Ishikawa (cell line): Measurements from ENCODE around the gene TLR3.
A peak's percentile ranks its signal among the peaks of the same experiment; 100 is the strongest.

Source experiments
- CEBPB ChIP-seq: IDR thresholded peaks from 2 replicates; pipeline ENCODE4 v1.6.1; 2012
- CREB1 ChIP-seq: IDR thresholded peaks from 2 replicates; pipeline ENCODE4 v1.6.1; 2012; ENCODE audit warnings: low read depth
- EGR1 ChIP-seq: IDR thresholded peaks from 2 replicates; pipeline ENCODE4 v1.6.1; 2012
- EP300 ChIP-seq: IDR thresholded peaks from 2 replicates; pipeline ENCODE4 v1.6.1; 2012; ENCODE audit warnings: borderline replicate concordance
- FOXM1 ChIP-seq: IDR thresholded peaks from 2 replicates; pipeline ENCODE4 v1.6.1; 2012; ENCODE audit warnings: low read depth, borderline replicate concordance
- NFIC ChIP-seq: IDR thresholded peaks from 2 replicates; pipeline ENCODE4 v1.6.1; 2012
- RAD21 ChIP-seq: IDR thresholded peaks from 2 replicates; pipeline ENCODE4 v1.6.1; 2012; ENCODE audit warnings: low read depth
- TAF1 ChIP-seq: IDR thresholded peaks from 2 replicates; pipeline ENCODE4 v1.6.1; 2012; ENCODE audit warnings: low read depth, mild to moderate bottlenecking
- TEAD4 ChIP-seq: IDR thresholded peaks from 2 replicates; pipeline ENCODE4 v1.6.1; 2012
- YY1 ChIP-seq: IDR thresholded peaks from 2 replicates; pipeline ENCODE4 v1.6.1; 2012; ENCODE audit warnings: low read depth
- ZBTB7A ChIP-seq: IDR thresholded peaks from 2 replicates; pipeline ENCODE4 v1.6.1; 2012; ENCODE audit warnings: low read depth
- TF ChIP-seq, protein P1 (sequence below): IDR thresholded peaks from 2 replicates; pipeline ENCODE4 v1.6.1; 2012; ENCODE audit warnings: low read depth, mild to moderate bottlenecking
- TF ChIP-seq, protein P2 (sequence below): IDR thresholded peaks from 2 replicates; pipeline ENCODE4 v1.6.1; 2012
- TF ChIP-seq, protein P3 (sequence below): IDR thresholded peaks from 2 replicates; pipeline ENCODE4 v1.6.1; 2012

TLR3 gene

DNA sequence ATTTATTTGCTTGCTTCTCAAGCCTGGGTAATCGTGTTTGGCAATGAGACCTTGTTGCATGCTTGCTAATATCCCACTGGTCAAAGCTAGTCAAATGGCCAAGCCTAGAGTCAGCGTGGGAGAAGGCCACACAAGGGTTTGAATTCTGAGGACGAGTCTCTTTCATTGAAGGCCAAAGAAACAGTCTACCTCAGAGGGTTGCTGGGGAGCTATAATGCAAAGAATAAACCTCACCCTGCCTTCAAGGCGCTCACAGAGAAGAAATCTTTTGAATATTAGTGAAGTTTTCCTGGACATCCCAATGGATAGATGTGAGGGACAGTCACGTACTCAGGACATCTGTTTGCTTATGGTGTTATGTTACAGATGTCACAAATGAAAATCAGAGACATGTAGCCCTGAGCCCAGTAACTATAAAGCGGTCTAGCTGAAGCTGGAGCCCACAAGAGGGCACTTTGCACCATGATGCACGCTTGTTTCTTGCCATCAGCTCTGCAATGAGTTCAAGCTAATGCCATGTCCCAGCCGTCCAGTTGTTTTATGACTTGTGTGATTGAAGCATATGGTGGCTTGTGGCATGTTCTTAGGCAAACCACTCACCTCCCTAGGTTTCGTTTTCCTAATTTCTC, 1.1 kb upstream of the TLR3 start:
- TF ChIP-seq TAF1 (no peak), NFIC (no peak), CREB1 (no peak), EP300 (no peak), ZBTB7A (no peak), EGR1 (no peak), RAD21 (peak; percentile 41)
- TF ChIP-seq, protein P1, sequence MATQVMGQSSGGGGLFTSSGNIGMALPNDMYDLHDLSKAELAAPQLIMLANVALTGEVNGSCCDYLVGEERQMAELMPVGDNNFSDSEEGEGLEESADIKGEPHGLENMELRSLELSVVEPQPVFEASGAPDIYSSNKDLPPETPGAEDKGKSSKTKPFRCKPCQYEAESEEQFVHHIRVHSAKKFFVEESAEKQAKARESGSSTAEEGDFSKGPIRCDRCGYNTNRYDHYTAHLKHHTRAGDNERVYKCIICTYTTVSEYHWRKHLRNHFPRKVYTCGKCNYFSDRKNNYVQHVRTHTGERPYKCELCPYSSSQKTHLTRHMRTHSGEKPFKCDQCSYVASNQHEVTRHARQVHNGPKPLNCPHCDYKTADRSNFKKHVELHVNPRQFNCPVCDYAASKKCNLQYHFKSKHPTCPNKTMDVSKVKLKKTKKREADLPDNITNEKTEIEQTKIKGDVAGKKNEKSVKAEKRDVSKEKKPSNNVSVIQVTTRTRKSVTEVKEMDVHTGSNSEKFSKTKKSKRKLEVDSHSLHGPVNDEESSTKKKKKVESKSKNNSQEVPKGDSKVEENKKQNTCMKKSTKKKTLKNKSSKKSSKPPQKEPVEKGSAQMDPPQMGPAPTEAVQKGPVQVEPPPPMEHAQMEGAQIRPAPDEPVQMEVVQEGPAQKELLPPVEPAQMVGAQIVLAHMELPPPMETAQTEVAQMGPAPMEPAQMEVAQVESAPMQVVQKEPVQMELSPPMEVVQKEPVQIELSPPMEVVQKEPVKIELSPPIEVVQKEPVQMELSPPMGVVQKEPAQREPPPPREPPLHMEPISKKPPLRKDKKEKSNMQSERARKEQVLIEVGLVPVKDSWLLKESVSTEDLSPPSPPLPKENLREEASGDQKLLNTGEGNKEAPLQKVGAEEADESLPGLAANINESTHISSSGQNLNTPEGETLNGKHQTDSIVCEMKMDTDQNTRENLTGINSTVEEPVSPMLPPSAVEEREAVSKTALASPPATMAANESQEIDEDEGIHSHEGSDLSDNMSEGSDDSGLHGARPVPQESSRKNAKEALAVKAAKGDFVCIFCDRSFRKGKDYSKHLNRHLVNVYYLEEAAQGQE: no peak

DNA sequence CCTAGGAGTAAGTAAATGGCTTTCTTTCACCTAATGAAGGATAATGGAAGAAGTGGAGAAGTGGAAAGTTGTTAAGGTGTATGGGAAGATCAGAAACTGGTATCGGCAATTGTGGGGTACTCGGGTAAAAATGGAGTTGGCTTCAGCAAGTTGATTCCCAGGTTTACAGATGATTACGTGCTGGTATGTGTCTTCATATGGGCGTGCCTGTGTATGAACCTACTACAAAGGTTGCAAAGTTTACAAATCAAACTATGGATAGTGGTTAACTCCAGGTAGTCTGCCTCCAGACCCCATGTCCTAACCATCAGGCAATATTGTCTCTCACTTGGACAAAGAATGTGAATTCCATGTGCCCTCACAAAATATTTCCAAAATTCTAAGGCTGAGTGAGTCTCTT, 773 bp downstream of the TLR3 start:
- no peak for TF ChIP-seq CEBPB
- no peak for TF ChIP-seq ZBTB7A
- no peak for TF ChIP-seq TAF1

DNA sequence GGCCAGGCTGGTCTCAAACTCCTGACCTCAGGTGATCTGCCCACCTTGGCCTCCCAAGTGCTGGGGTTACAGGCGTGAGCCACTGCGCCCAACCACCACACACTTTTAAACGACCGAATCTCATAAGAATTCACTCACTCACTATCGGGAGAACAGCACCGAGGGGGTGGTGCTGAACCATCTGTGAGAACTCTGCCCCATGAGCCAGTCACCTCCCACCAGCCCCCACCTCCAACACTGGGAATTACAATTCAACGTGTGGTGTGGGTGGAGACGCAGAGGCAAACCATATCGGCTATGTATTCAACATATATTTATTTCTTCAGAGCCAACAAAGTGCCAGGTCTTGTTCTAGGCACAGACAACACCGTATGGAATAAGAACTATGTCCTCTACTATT, 3.6 kb downstream of the TLR3 start:
- TF ChIP-seq, protein P1: no peak
- TF ChIP-seq TEAD4 (no peak), CREB1 (no peak)

DNA sequence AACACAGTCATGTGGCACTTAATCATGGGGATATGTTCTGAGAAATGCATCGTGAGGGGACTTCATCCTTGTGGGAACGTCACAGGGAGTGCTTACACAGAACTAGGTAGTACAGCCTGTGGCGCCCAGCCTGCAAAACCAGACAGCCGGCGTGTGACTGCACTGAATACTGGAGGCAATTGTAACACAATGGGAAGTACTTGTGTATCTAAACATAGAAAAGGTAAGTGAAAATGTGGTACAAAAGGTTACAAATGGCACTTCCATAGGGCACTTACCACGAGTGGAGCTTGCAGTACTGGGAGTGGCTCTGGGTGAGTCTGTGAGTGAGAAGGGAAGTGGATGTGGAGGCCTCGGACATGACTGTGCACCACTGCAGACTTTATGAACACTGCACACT, 5.2 kb downstream of the TLR3 start:
- TF ChIP-seq NFIC: no peak
- TF ChIP-seq, protein P1: no peak
- TF ChIP-seq RAD21: no peak
- TF ChIP-seq FOXM1: no peak
- TF ChIP-seq ZBTB7A: no peak
- TF ChIP-seq, protein P2, sequence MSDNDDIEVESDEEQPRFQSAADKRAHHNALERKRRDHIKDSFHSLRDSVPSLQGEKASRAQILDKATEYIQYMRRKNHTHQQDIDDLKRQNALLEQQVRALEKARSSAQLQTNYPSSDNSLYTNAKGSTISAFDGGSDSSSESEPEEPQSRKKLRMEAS: no peak
- no peak for TF ChIP-seq TAF1
- TF ChIP-seq TEAD4: no peak
- no peak for TF ChIP-seq YY1
- TF ChIP-seq EP300: no peak
- no peak for TF ChIP-seq CEBPB
- TF ChIP-seq, protein P3, sequence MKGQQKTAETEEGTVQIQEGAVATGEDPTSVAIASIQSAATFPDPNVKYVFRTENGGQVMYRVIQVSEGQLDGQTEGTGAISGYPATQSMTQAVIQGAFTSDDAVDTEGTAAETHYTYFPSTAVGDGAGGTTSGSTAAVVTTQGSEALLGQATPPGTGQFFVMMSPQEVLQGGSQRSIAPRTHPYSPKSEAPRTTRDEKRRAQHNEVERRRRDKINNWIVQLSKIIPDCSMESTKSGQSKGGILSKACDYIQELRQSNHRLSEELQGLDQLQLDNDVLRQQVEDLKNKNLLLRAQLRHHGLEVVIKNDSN: no peak
- TF ChIP-seq CREB1: no peak

DNA sequence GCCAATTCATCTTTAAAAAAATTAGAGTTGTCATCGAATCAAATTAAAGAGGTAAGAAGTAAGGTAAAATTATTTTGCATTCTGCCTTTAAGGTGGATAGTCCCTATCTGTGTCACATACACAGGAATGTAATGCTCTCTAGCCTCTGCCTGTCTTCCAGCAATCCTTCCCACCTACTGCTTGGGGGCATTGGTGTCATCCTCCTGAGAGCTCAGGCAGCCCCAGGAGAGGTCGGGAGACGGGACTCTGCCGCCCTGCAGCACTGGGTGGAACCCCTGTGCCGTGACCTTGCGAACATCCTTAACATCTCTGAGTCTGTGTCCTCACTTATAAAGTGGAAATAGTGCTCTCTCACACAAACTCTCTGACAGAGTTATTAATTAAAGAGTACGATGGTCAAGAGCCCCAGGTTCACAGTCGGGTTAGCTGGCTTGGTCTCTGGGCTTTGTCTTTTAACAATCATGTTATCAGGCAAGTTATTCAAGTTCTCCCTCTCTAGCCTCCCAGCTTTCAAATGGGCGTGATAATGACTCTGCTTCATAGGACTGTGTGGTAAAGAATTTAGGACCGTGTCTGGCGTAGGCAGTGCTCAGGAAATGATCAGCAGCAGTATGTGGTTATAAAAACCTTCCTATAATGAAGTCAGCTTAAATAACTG, 10.2 kb downstream of the TLR3 start:
- TF ChIP-seq YY1 (no peak), CEBPB (no peak), EGR1 (no peak), EP300 (no peak), RAD21 (no peak), TAF1 (no peak), ZBTB7A (no peak), FOXM1 (no peak), CREB1 (no peak), NFIC (no peak)
- TF ChIP-seq, protein P2: no peak
- TF ChIP-seq, protein P1: no peak
- TF ChIP-seq, protein P3: no peak
